Transverse colon (tissue), 4 donors: ENCODE data around the gene RAD9B. TPM values are rescaled to one million over a fixed set of nuclear protein-coding genes. Genes with fewer than 3 reads are reported as not detected.
A peak's percentile ranks its signal among the peaks of the same experiment; 100 is the strongest.

Experiments used
- DNase-seq: peaks from one replicate; pipeline ENCODE4 v3.0.0-alpha.2; 2019
- H3K27ac ChIP-seq, 4 donors: fragments of 200-600 bp; sonication (generic); 2 replicates each; pipeline ENCODE4 v1.5.1; 2016 to 2018; ENCODE audit warnings: inconsistent platforms in 4 of 4
- H3K27me3 ChIP-seq: fragments of 200-600 bp; sonication (generic); 2 replicates; pipeline ENCODE4 v1.5.1; 2017; ENCODE audit warnings: inconsistent platforms
- H3K36me3 ChIP-seq, 4 donors: fragments of 200-600 bp; sonication (generic); 2 replicates each; pipeline ENCODE4 v1.5.1; 2017 to 2019; ENCODE audit warnings: inconsistent platforms in 4 of 4
- H3K4me1 ChIP-seq, 4 donors: fragments of 200-600 bp; sonication (generic); 2 replicates each; pipeline ENCODE4 v1.5.1; 2017 to 2020; ENCODE audit warnings: inconsistent platforms in 4 of 4
- H3K4me3 ChIP-seq, 4 donors: fragments of 200-600 bp; sonication (generic); 1 replicate in 1 of 4; 2 replicates in 3 of 4; pipeline versions ENCODE4 v1.5.1 to v1.6.1; 2017 to 2019; ENCODE audit warnings: inconsistent platforms in 4 of 4
- H3K9me3 ChIP-seq, 2 donors: fragments of 200-600 bp; sonication (generic); 2 replicates each; pipeline ENCODE4 v1.5.1; 2017 to 2019; ENCODE audit warnings: inconsistent platforms in 2 of 2
- CTCF ChIP-seq, 5 experiments: fragments of 200-600 bp in 3 of 5; fragments of 450-650 bp in 2 of 5; sonication (generic) in 3 of 5; IDR thresholded peaks; 1 replicate in 2 of 5; 2 replicates in 3 of 5; pipeline ENCODE4 v1.5.1; 2016 to 2017; ENCODE audit warnings: antibody characterized with exemption in 5 of 5, inconsistent platforms in 3 of 5, mild to moderate bottlenecking in 2 of 5, moderate library complexity in 1 of 5
- EP300 ChIP-seq: sonication (generic); formaldehyde crosslinking; IDR thresholded peaks from one replicate; pipeline ENCODE4 v1.6.1; 2017; ENCODE audit warnings: antibody characterized with exemption, low read depth
- POLR2A ChIP-seq: fragments of 450-650 bp; IDR thresholded peaks from one replicate; pipeline ENCODE4 v1.6.1; 2016; ENCODE audit warnings: antibody characterized with exemption, mild to moderate bottlenecking, moderate library complexity
- POLR2AphosphoS5 ChIP-seq, 3 donors: sonication (generic); formaldehyde crosslinking; IDR thresholded peaks; one replicate each; pipeline ENCODE4 v1.6.1; 2016; ENCODE audit warnings: antibody characterized with exemption in 3 of 3
- WGBS, 2 donors: methylation state at CpG; one replicate each; pipeline ENCODE4 v1.1.5; 2018; ENCODE audit warnings: low coverage in 1 of 2; 5-methylcytosine and 5-hydroxymethylcytosine counted together
- in situ Hi-C, 4 donors: fragments of 200-750 bp; cut with MboI; loops; one replicate each; pipeline versions ENCODE4 v1.15.0 to v1.15.1; 2017; ENCODE audit warnings: low sequenced_read_pairs in 3 of 4, low pct_ligation_motif_present in 1 of 4, low pct_unique_long_range_greater_than_20kb in 1 of 4
- intact Hi-C: fragments of 100-400 bp; cut with DNase I; formaldehyde crosslinking; loops from one replicate; pipeline ENCODE4 v1.15.1; 2023; ENCODE audit warnings: low total_unique reads
- total RNA-seq, 4 donors: library from RNA; depleted of rRNA; stranded (reverse); fragments of >200 nt; gene quantifications; one replicate each; pipeline ENCODE4 v1.1.0, GENCODE V29; 2016

The RAD9B gene
- total RNA-seq, 4 donors from 2014 or later, result 0.27 to 0.32 TPM; not detected in 2

- WGBS, 2 donors, result 17 to 63% methylated on average over 1 to 2 of the region's 2 CpGs
- H3K4me3 ChIP-seq, result no peak overlapping the region
- in situ Hi-C loops, result no loop called here
- no peaks in the 10 kb centered on the region for H3K27me3 ChIP-seq
- H3K27ac ChIP-seq, result no peak overlapping the region
- H3K36me3 ChIP-seq, result no peaks in the 10 kb centered on the region
- TF ChIP-seq CTCF (IDR thresholded peaks at IDR 0.05) (no peak), POLR2AphosphoS5 (IDR thresholded peaks at IDR 0.05) (no peak), EP300 (no peak), POLR2A (no peak)
- H3K4me1 ChIP-seq, result peaks cover 20 to 46% (median 31%) of the 10 kb centered on the region in 4 donors
- no peak for DNase-seq
- no peaks in the 10 kb centered on the region for H3K9me3 ChIP-seq
- intact Hi-C loops, result no loop called here
Observed at GRCh38 chr12:110530511-110530910, 28.4 kb downstream of the RAD9B start.

GRCh38 chr12:110531741-110532333 lies 29.7 kb downstream of the RAD9B start:
- 10 to 28% methylated on average over 2 of the region's 2 CpGs for WGBS, 2 donors

GRCh38 chr12:110532644-110533043 lies 30.5 kb downstream of the RAD9B start:
- in situ Hi-C loops (no loop called here), intact Hi-C loops (no loop called here)
- peaks cover 0 to 11% (median 0%) of the 10 kb centered on the region in 4 donors for H3K36me3 ChIP-seq
- H3K27ac ChIP-seq, result peak overlapping the region; percentile 21 to 72 (median 63)
- H3K9me3 ChIP-seq, result no peaks in the 10 kb centered on the region
- H3K27me3 ChIP-seq, result no peaks in the 10 kb centered on the region
- WGBS, 2 donors, result 76 to 78% methylated on average over 3 of the region's 3 CpGs
- H3K4me1 ChIP-seq, result peaks cover 28 to 60% (median 42%) of the 10 kb centered on the region in 4 donors
- TF ChIP-seq EP300 (no peak), POLR2A (no peak), POLR2AphosphoS5 (IDR thresholded peaks at IDR 0.05) (no peak), CTCF (IDR thresholded peaks at IDR 0.05) (no peak)
- no peak overlapping the region for H3K4me3 ChIP-seq
- no peak for DNase-seq

More at GRCh38 chr12:110531741-110532333, 29.7 kb downstream of the RAD9B start:
- Histone ChIP-seq H3K9me3 (no peaks in the 10 kb centered on the region), H3K4me3 (no peak overlapping the region), H3K4me1 (peaks cover 20 to 52% (median 34%) of the 10 kb centered on the region in 4 donors), H3K36me3 (peaks cover 0 to 10% (median 0%) of the 10 kb centered on the region in 4 donors), H3K27ac (peak overlapping the region; percentile 21 to 72 (median 63)), H3K27me3 (no peaks in the 10 kb centered on the region)
- no peak for DNase-seq
- TF ChIP-seq POLR2A, result no peak
- no peak for TF ChIP-seq CTCF (IDR thresholded peaks at IDR 0.05)
- peak in 1 of 3 donors; percentile 34 for TF ChIP-seq POLR2AphosphoS5 (IDR thresholded peaks at IDR 0.05)
- no peak for TF ChIP-seq EP300
- intact Hi-C loops, result no loop called here
- in situ Hi-C loops, result no loop called here

GRCh38 chr12:110533607-110534006 lies 31.5 kb downstream of the RAD9B start:
- H3K4me3 ChIP-seq, result no peak overlapping the region
- intact Hi-C loops (no loop called here), in situ Hi-C loops (no loop called here)
- H3K36me3 ChIP-seq, result peaks cover 0 to 11% (median 0%) of the 10 kb centered on the region in 4 donors
- TF ChIP-seq POLR2A (no peak), CTCF (IDR thresholded peaks at IDR 0.05) (no peak), POLR2AphosphoS5 (IDR thresholded peaks at IDR 0.05) (no peak), EP300 (no peak)
- H3K4me1 ChIP-seq, result peaks cover 38 to 69% (median 52%) of the 10 kb centered on the region in 4 donors
- no peaks in the 10 kb centered on the region for H3K27me3 ChIP-seq
- no peak for DNase-seq
- WGBS, 2 donors, result 49 to 50% methylated on average over 6 of the region's 6 CpGs
- H3K9me3 ChIP-seq, result no peaks in the 10 kb centered on the region
- peak overlapping the region; percentile 1 to 64 (median 32) for H3K27ac ChIP-seq
